ENCODE measurements around the gene KSR2. TPM values are rescaled to one million over a fixed set of nuclear protein-coding genes. Genes with fewer than 3 reads are reported as not detected.

KSR2 gene
- total and polyA plus RNA-seq, 2 of the 13 experiments (the other 11 are each of a cell fraction or from before 2014, with no cell fraction given): 0.02 TPM; not detected in 1

DNA sequence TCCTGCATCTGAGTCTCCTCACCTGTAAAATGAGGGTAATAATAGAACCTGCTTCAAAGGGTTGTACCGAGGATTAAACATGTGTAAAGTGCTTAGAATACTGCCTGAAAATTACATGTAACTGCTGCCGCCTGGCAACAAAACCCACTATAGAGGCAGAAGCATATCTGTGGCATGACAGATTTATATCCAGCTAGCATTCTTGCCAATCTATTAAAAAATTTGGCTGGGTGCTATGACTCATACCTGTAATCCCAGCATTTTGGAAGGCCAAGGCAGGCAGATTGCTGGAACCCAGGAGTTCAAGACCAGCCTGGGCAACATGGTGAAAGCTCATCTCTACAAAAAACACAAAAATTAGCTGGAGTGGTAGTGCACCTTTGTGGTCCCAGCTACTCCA is 16.4 kb upstream of the KSR2 start:
- CTCF ChIA-PET (ENCODE audit: low intra/inter-chr PET ratio, low total read pairs): no interaction called here
- H3K36me3 ChIP-seq (replicated peaks in 1 of 2; ENCODE audit: control insufficient read depth in 1 of 2, insufficient read depth in 2 of 2, low read length in 2 of 2): no peaks in the 10 kb centered on the region
- no peak overlapping the region for H3K4me3 ChIP-seq (replicated peaks in 1 of 3; ENCODE audit: insufficient read depth in 1 of 3, low read depth in 2 of 3, low read length in 3 of 3)
- no peak overlapping the region for H2AFZ ChIP-seq (ENCODE audit: low read length)
- ATAC-seq: no peak
- H3K27me3 ChIP-seq (ENCODE audit: control insufficient read depth in 1 of 2, insufficient read depth in 2 of 2, low read length in 2 of 2): no peaks in the 10 kb centered on the region
- H3K9ac ChIP-seq (ENCODE audit: insufficient read depth, low read depth, low read length): no peak overlapping the region
- WGBS (ENCODE audit: low lambda C conversion rate): 38% methylated on average over 2 of the region's 2 CpGs
- in situ Hi-C loops (cut with HindIII; ENCODE audit: extremely low pct_ligation_motif_present, low pct_unique_long_range_greater_than_20kb): no loop called here
- intact Hi-C loops (cut with micrococcal nuclease; ENCODE audit: unreplicated experiment): no loop called here
- no peaks in the 10 kb centered on the region for H3K79me2 ChIP-seq (ENCODE audit: insufficient read depth, low read length)
- BruUV-seq (replicated peaks): no TSS peak
- 0 out of 2 replicates have a peak, but pooled peaks cover 6% of the 10 kb centered on the region for H3K4me1 ChIP-seq (ENCODE audit: insufficient read depth, low read length)
- no peaks in the 10 kb centered on the region for H4K20me1 ChIP-seq (ENCODE audit: insufficient read depth, low read length)
- H3K4me2 ChIP-seq (ENCODE audit: low read depth, low read length): no peak overlapping the region
- no peak for FAIRE-seq
- no peak for DNase-seq (ENCODE audit: low spot score)
- H3K9me3 ChIP-seq (ENCODE audit: low read length): no peaks in the 10 kb centered on the region
- TF ChIP-seq ZNF383 (CRISPR knock-in tag; IDR thresholded peaks at IDR 0.05; ENCODE audit: borderline replicate concordance) (no peak), MYNN (CRISPR knock-in tag; IDR thresholded peaks at IDR 0.05; ENCODE audit: low read depth) (no peak), HNF4A (CRISPR knock-in tag; IDR thresholded peaks at IDR 0.05) (no peak)
- POLR2A ChIA-PET: no interaction called here
- H3K27ac ChIP-seq (ENCODE audit: extremely low read length, insufficient read depth, low read length): no peak overlapping the region

- ATAC-seq: no peak
- intact Hi-C loops (cut with micrococcal nuclease; ENCODE audit: unreplicated experiment) (no loop called here), in situ Hi-C loops (cut with HindIII; ENCODE audit: extremely low pct_ligation_motif_present, low pct_unique_long_range_greater_than_20kb) (no loop called here)
- H2AFZ ChIP-seq (ENCODE audit: low read length): no peak overlapping the region
- H3K4me1 ChIP-seq (ENCODE audit: insufficient read depth, low read length): 0 out of 2 replicates have a peak, but pooled peaks cover 6% of the 10 kb centered on the region
- WGBS (ENCODE audit: low lambda C conversion rate): 13% methylated on average over 5 of the region's 5 CpGs
- no peaks in the 10 kb centered on the region for H3K9me3 ChIP-seq (ENCODE audit: low read length)
- POLR2A ChIA-PET: no interaction called here
- H3K9ac ChIP-seq (ENCODE audit: insufficient read depth, low read depth, low read length): no peak overlapping the region
- no peak for DNase-seq (ENCODE audit: low spot score)
- H4K20me1 ChIP-seq (ENCODE audit: insufficient read depth, low read length): no peaks in the 10 kb centered on the region
- no peaks in the 10 kb centered on the region for H3K79me2 ChIP-seq (ENCODE audit: insufficient read depth, low read length)
- H3K27ac ChIP-seq (ENCODE audit: extremely low read length, insufficient read depth, low read length): no peak overlapping the region
- no TSS peak for BruUV-seq (replicated peaks)
- no peaks in the 10 kb centered on the region; a peak in 1 of 5 replicates for H3K27me3 ChIP-seq (ENCODE audit: control insufficient read depth in 1 of 2, insufficient read depth in 2 of 2, low read length in 2 of 2)
- no peak overlapping the region for H3K4me3 ChIP-seq (replicated peaks in 1 of 3; ENCODE audit: insufficient read depth in 1 of 3, low read depth in 2 of 3, low read length in 3 of 3)
- CTCF ChIA-PET (ENCODE audit: low intra/inter-chr PET ratio, low total read pairs): no interaction called here
- no peak for FAIRE-seq
- no peaks in the 10 kb centered on the region for H3K36me3 ChIP-seq (replicated peaks in 1 of 2; ENCODE audit: control insufficient read depth in 1 of 2, insufficient read depth in 2 of 2, low read length in 2 of 2)
- no peak overlapping the region for H3K4me2 ChIP-seq (ENCODE audit: low read depth, low read length)
- no peak for TF ChIP-seq RORA (CRISPR knock-in tag; IDR thresholded peaks at IDR 0.05)
- no peak for TF ChIP-seq KAT8 (CRISPR knock-in tag; IDR thresholded peaks at IDR 0.05)
- no peak for TF ChIP-seq BRCA1 (CRISPR knock-in tag; IDR thresholded peaks at IDR 0.05)
- no peak for TF ChIP-seq YEATS4 (CRISPR knock-in tag; IDR thresholded peaks at IDR 0.05; ENCODE audit: borderline replicate concordance)
- no peak for TF ChIP-seq GPBP1L1 (CRISPR knock-in tag; IDR thresholded peaks at IDR 0.05)
- TF ChIP-seq GPN1 (CRISPR knock-in tag; IDR thresholded peaks at IDR 0.05; ENCODE audit: borderline replicate concordance): no peak
- TF ChIP-seq AGO2 (optimal IDR thresholded peaks at IDR 0.05; ENCODE audit: low read depth, low read length): no peak
- TF ChIP-seq, protein P1, sequence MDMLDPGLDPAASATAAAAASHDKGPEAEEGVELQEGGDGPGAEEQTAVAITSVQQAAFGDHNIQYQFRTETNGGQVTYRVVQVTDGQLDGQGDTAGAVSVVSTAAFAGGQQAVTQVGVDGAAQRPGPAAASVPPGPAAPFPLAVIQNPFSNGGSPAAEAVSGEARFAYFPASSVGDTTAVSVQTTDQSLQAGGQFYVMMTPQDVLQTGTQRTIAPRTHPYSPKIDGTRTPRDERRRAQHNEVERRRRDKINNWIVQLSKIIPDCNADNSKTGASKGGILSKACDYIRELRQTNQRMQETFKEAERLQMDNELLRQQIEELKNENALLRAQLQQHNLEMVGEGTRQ (IDR thresholded peaks at IDR 0.05; ENCODE audit: low read depth, low read length): no peak
- TF ChIP-seq, protein P1 (CRISPR knock-in tag; IDR thresholded peaks at IDR 0.05; ENCODE audit: borderline replicate concordance): no peak
- no peak for TF ChIP-seq HES4 (CRISPR knock-in tag; IDR thresholded peaks at IDR 0.05; ENCODE audit: borderline replicate concordance)
- no peak for TF ChIP-seq SMYD3 (CRISPR knock-in tag; IDR thresholded peaks at IDR 0.05)
- TF ChIP-seq ZNF367 (CRISPR knock-in tag; IDR thresholded peaks at IDR 0.05; ENCODE audit: borderline replicate concordance): no peak
- TF ChIP-seq ZNF597 (CRISPR knock-in tag; IDR thresholded peaks at IDR 0.05): no peak
These were observed 12.5 kb upstream of the KSR2 start for GRCh38 chr12:117981267-117981666.

Data from HepG2 (cell line).